DMS79 treated with DMSO at 0.1 percent for 48 hours (cell line): Measurements from ENCODE around the gene STX5.
"Not testable (repeated sequence)": the region's sequence is repeated elsewhere in the genome, so short reads cannot be mapped to it uniquely, and the experiment has no call there.

ENCODE experiments used
- DNase-seq: peaks from one replicate; lab custom pipeline; 2025; lab: John Stamatoyannopoulos, UW

Gene STX5

GRCh38 chr11:62830904-62831519 lies 839 bp downstream of the STX5 start:
- DNase-seq: no peak

GRCh38 chr11:62828130-62828529 lies 3.7 kb downstream of the STX5 start:
- DNase-seq: not testable (repeated sequence)

GRCh38 chr11:62823677-62824076 lies 8.2 kb downstream of the STX5 start:
- no peak for DNase-seq

GRCh38 chr11:62817129-62817528 lies 14.7 kb downstream of the STX5 start:
- DNase-seq: no peak

GRCh38 chr11:62816557-62816956 lies 15.3 kb downstream of the STX5 start:
- DNase-seq: no peak

- DNase-seq: no peak
Observed at GRCh38 chr11:62811659-62812058, 20.2 kb downstream of the STX5 start.

- no peak for DNase-seq
Observed at GRCh38 chr11:62810748-62811147, 21.1 kb downstream of the STX5 start.

GRCh38 chr11:62806611-62807121 lies 25.2 kb downstream of the STX5 start:
- DNase-seq: no peak

GRCh38 chr11:62805961-62806441 lies 25.9 kb downstream of the STX5 start:
- no peak for DNase-seq

GRCh38 chr11:62805076-62805892 lies 26.6 kb downstream of the STX5 start, which contains the start of gene NXF1:
Gene NXF1, minus strand, starts transcription at chr11:62805440. Its CDS starts 84 bp downstream, at chr11:62805356.
- DNase-seq: peak; percentile 93

- DNase-seq: no peak
Observed at GRCh38 chr11:62804310-62805075, 27.4 kb downstream of the STX5 start.

- no peak for DNase-seq
Observed at GRCh38 chr11:62801071-62801470, 30.8 kb downstream of the STX5 start.

GRCh38 chr11:62799486-62799885 lies 32.4 kb downstream of the STX5 start:
- DNase-seq: no peak

GRCh38 chr11:62796281-62796680 lies 35.6 kb downstream of the STX5 start:
- no peak for DNase-seq

GRCh38 chr11:62794201-62794775 lies 37.6 kb downstream of the STX5 start:
- no peak for DNase-seq

GRCh38 chr11:62792202-62792575 lies 39.7 kb downstream of the STX5 start:
- no peak for DNase-seq

- peak; percentile 73 for DNase-seq
Observed at GRCh38 chr11:62791501-62792201, 40.2 kb downstream of the STX5 start, which contains the start of gene TMEM223. Gene TMEM223, minus strand, starts transcription at chr11:62792006. Its CDS starts 12 bp downstream, at chr11:62791994.

GRCh38 chr11:62789576-62789975 lies 42.3 kb downstream of the STX5 start:
- no peak for DNase-seq

- no peak for DNase-seq
Observed at GRCh38 chr11:62788991-62789390, 42.9 kb downstream of the STX5 start.

GRCh38 chr11:62787005-62787759 lies 44.7 kb downstream of the STX5 start, which contains the start of gene TMEM179B:
Gene TMEM179B, plus strand, starts transcription at chr11:62787402. Its CDS starts 30 bp downstream, at chr11:62787432.
- peak; percentile 93 for DNase-seq
